ENCODE measurements around the gene NAA20. TPM values are rescaled to one million over a fixed set of nuclear protein-coding genes. Genes with fewer than 3 reads are reported as not detected.

The NAA20 gene
- total RNA-seq, 1 experiment from 2014 or later, result 82.6 TPM

GRCh38 chr20:19996222-19996621 lies 20.9 kb upstream of the NAA20 start:
- CTCF ChIA-PET, result no interaction called here
- Histone ChIP-seq H3K4me1 (ENCODE audit: insufficient read depth, low read length, poor library complexity, severe bottlenecking) (peaks cover 49% of the 10 kb centered on the region), H3K27ac (ENCODE audit: low read depth, low read length, poor library complexity, severe bottlenecking) (no peak overlapping the region), H3K4me3 (ENCODE audit: low read depth, low read length, poor library complexity, severe bottlenecking) (no peak overlapping the region), H3K9me3 (ENCODE audit: low read depth, low read length, poor library complexity, severe bottlenecking) (no peaks in the 10 kb centered on the region), H3K27me3 (replicated peaks; ENCODE audit: insufficient read depth, low read depth, low read length, poor library complexity) (no peaks in the 10 kb centered on the region), H3K36me3 (ENCODE audit: insufficient read depth, low read length, poor library complexity, severe bottlenecking) (no peaks in the 10 kb centered on the region)
- BruUV-seq (replicated peaks), result no TSS peak
- no peak for TF ChIP-seq CTCF (conservative IDR thresholded peaks at IDR 0.05; ENCODE audit: low read depth, low read length)
- TF ChIP-seq EZH2 (IDR thresholded peaks at IDR 0.05; ENCODE audit: borderline replicate concordance, low read depth, low read length, poor library complexity, severe bottlenecking), result no peak
- intact Hi-C loops (cut with micrococcal nuclease; ENCODE audit: unreplicated experiment), result no loop called here
- no peak for DNase-seq (ENCODE audit: low spot score)
- POLR2A ChIA-PET (ENCODE audit: low non-redundant PET), result no interaction called here

GRCh38 chr20:19996917-19997316 lies 20.2 kb upstream of the NAA20 start:
- H3K4me1 ChIP-seq (ENCODE audit: insufficient read depth, low read length, poor library complexity, severe bottlenecking), result peaks cover 48% of the 10 kb centered on the region
- H3K36me3 ChIP-seq (ENCODE audit: insufficient read depth, low read length, poor library complexity, severe bottlenecking), result no peaks in the 10 kb centered on the region
- BruUV-seq (replicated peaks), result no TSS peak
- no peaks in the 10 kb centered on the region for H3K9me3 ChIP-seq (ENCODE audit: low read depth, low read length, poor library complexity, severe bottlenecking)
- H3K27me3 ChIP-seq (replicated peaks; ENCODE audit: insufficient read depth, low read depth, low read length, poor library complexity), result no peaks in the 10 kb centered on the region
- no peak overlapping the region for H3K4me3 ChIP-seq (ENCODE audit: low read depth, low read length, poor library complexity, severe bottlenecking)
- no peak for TF ChIP-seq EZH2 (IDR thresholded peaks at IDR 0.05; ENCODE audit: borderline replicate concordance, low read depth, low read length, poor library complexity, severe bottlenecking)
- TF ChIP-seq CTCF (conservative IDR thresholded peaks at IDR 0.05; ENCODE audit: low read depth, low read length), result no peak
- H3K27ac ChIP-seq (ENCODE audit: low read depth, low read length, poor library complexity, severe bottlenecking), result no peak overlapping the region
- intact Hi-C loops (cut with micrococcal nuclease; ENCODE audit: unreplicated experiment), result no loop called here
- DNase-seq (ENCODE audit: low spot score), result no peak
- CTCF ChIA-PET, result no interaction called here
- POLR2A ChIA-PET (ENCODE audit: low non-redundant PET), result no interaction called here

GRCh38 chr20:19998990-19999705 lies 18.0 kb upstream of the NAA20 start:
- no TSS peak for BruUV-seq (replicated peaks)
- Histone ChIP-seq H3K36me3 (ENCODE audit: insufficient read depth, low read length, poor library complexity, severe bottlenecking) (no peaks in the 10 kb centered on the region), H3K4me3 (ENCODE audit: low read depth, low read length, poor library complexity, severe bottlenecking) (no peak overlapping the region), H3K4me1 (ENCODE audit: insufficient read depth, low read length, poor library complexity, severe bottlenecking) (peaks cover 40% of the 10 kb centered on the region), H3K27ac (ENCODE audit: low read depth, low read length, poor library complexity, severe bottlenecking) (no peak overlapping the region), H3K27me3 (replicated peaks; ENCODE audit: insufficient read depth, low read depth, low read length, poor library complexity) (no peaks in the 10 kb centered on the region), H3K9me3 (ENCODE audit: low read depth, low read length, poor library complexity, severe bottlenecking) (no peaks in the 10 kb centered on the region)
- intact Hi-C loops (cut with micrococcal nuclease; ENCODE audit: unreplicated experiment), result no loop called here
- DNase-seq (ENCODE audit: low spot score), result no peak
- CTCF ChIA-PET, result no interaction called here
- TF ChIP-seq CTCF (conservative IDR thresholded peaks at IDR 0.05; ENCODE audit: low read depth, low read length) (no peak), EZH2 (IDR thresholded peaks at IDR 0.05; ENCODE audit: borderline replicate concordance, low read depth, low read length, poor library complexity, severe bottlenecking) (no peak)
- POLR2A ChIA-PET (ENCODE audit: low non-redundant PET), result no interaction called here
